DND-41 (cell line): ENCODE results near the gene MTURN.
"Not testable (repeated sequence)": the region's sequence is repeated elsewhere in the genome, so short reads cannot be mapped to it uniquely, and the experiment has no call there.

Experiments used
- ATAC-seq: fragments of 200-7000 bp; cut with Tn5 transposase; 3 replicates; pipeline ENCODE4 v1.9.1; 2021; ENCODE audit warnings: low read depth; ENCODE audit not compliant: insufficient read depth
- DNase-seq: peaks from one replicate; pipeline ENCODE4 v3.0.0-alpha.2; 2020
- H2AFZ ChIP-seq: 2 replicates; pipeline ENCODE4 v1.6.0; 2012; ENCODE audit warnings: low read depth, low read length
- H3K27ac ChIP-seq: 2 replicates; pipeline ENCODE4 v1.5.1; 2012; ENCODE audit warnings: low read length, inconsistent platforms
- H3K27me3 ChIP-seq: fragments of 200-600 bp; sonication (generic); 2 replicates; pipeline ENCODE4 v1.6.0; 2012; ENCODE audit warnings: low read length, mild to moderate bottlenecking, inconsistent platforms; ENCODE audit not compliant: insufficient read depth, poor library complexity
- H3K36me3 ChIP-seq: 2 replicates; pipeline ENCODE4 v1.5.1; 2012; ENCODE audit warnings: low read length, inconsistent platforms; ENCODE audit not compliant: insufficient read depth
- H3K4me1 ChIP-seq: 2 replicates; pipeline ENCODE4 v1.5.1; 2012; ENCODE audit warnings: mild to moderate bottlenecking, low read length; ENCODE audit not compliant: insufficient read depth
- H3K4me2 ChIP-seq: 2 replicates; pipeline ENCODE4 v1.6.0; 2012; ENCODE audit warnings: mild to moderate bottlenecking, moderate library complexity, low read length, inconsistent platforms; ENCODE audit not compliant: insufficient read depth
- H3K4me3 ChIP-seq, 2 experiments: fragments of 200-600 bp in 1 of 2; shearing (Covaris generic) in 1 of 2; 2 replicates each; pipeline ENCODE4 v1.5.1; 2012 to 2016; ENCODE audit warnings: inconsistent platforms in 2 of 2, low read length in 2 of 2, mild to moderate bottlenecking in 2 of 2, low read depth in 1 of 2, moderate library complexity in 1 of 2
- H3K79me2 ChIP-seq: 2 replicates; pipeline ENCODE4 v1.6.0; 2012; ENCODE audit warnings: low read length, inconsistent platforms; ENCODE audit not compliant: insufficient read depth
- H3K9ac ChIP-seq: 2 replicates; pipeline ENCODE4 v1.6.0; 2012; ENCODE audit warnings: low read depth, mild to moderate bottlenecking, inconsistent platforms, low read length, moderate library complexity
- H3K9me3 ChIP-seq: 2 replicates; pipeline ENCODE4 v1.5.1; 2012; ENCODE audit warnings: low read length, moderate library complexity, mild to moderate bottlenecking, inconsistent platforms; ENCODE audit not compliant: insufficient read depth, severe bottlenecking
- H4K20me1 ChIP-seq: 2 replicates; pipeline ENCODE4 v1.6.0; 2012; ENCODE audit warnings: low read length; ENCODE audit not compliant: insufficient read depth
- EZH2 ChIP-seq: IDR thresholded peaks from 3 replicates; pipeline ENCODE4 v1.6.1; 2012; ENCODE audit warnings: borderline replicate concordance, low read depth, mild to moderate bottlenecking, moderate library complexity, low read length, inconsistent platforms; ENCODE audit not compliant: severe bottlenecking
- TF ChIP-seq, protein P1 (sequence below): IDR thresholded peaks from 2 replicates; pipeline ENCODE4 v1.5.1; 2012; ENCODE audit warnings: borderline replicate concordance, low read length, moderate library complexity, mild to moderate bottlenecking; ENCODE audit not compliant: poor library complexity, severe bottlenecking; ENCODE audit errors: extremely low read depth

The MTURN gene

DNA sequence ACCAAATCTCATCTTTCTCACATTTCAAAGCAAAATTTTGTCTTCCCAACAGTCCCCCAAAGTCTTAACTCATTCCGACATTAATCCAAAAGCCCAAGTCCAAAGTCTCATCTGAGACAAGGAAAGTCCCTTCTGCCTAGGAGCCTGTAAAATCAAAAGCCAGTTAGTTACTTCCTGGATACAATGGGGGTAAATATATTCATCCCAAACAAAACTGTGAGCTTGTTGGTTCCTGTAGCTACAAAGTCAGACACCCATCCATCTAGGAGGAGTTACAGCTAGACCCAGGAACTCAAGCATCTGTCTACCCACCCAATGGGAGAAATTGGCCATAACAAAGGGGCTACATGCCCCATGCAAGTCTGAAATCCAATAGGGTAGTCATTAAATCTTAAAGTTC lies 51.9 kb downstream of the MTURN start:
- Histone ChIP-seq H3K9me3 (peaks cover 6% of the 10 kb centered on the region), H3K4me1 (no peaks in the 10 kb centered on the region), H3K4me2 (no peak overlapping the region), H2AFZ (no peak overlapping the region), H3K4me3 (no peak overlapping the region), H3K79me2 (no peaks in the 10 kb centered on the region), H3K27ac (no peak overlapping the region), H3K27me3 (no peaks in the 10 kb centered on the region), H3K9ac (no peak overlapping the region), H4K20me1 (no peaks in the 10 kb centered on the region), H3K36me3 (no peaks in the 10 kb centered on the region)
- DNase-seq, result no peak
- no peak for ATAC-seq
- TF ChIP-seq EZH2, result no peak
- TF ChIP-seq, protein P1, sequence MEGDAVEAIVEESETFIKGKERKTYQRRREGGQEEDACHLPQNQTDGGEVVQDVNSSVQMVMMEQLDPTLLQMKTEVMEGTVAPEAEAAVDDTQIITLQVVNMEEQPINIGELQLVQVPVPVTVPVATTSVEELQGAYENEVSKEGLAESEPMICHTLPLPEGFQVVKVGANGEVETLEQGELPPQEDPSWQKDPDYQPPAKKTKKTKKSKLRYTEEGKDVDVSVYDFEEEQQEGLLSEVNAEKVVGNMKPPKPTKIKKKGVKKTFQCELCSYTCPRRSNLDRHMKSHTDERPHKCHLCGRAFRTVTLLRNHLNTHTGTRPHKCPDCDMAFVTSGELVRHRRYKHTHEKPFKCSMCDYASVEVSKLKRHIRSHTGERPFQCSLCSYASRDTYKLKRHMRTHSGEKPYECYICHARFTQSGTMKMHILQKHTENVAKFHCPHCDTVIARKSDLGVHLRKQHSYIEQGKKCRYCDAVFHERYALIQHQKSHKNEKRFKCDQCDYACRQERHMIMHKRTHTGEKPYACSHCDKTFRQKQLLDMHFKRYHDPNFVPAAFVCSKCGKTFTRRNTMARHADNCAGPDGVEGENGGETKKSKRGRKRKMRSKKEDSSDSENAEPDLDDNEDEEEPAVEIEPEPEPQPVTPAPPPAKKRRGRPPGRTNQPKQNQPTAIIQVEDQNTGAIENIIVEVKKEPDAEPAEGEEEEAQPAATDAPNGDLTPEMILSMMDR, result no peak

DNA sequence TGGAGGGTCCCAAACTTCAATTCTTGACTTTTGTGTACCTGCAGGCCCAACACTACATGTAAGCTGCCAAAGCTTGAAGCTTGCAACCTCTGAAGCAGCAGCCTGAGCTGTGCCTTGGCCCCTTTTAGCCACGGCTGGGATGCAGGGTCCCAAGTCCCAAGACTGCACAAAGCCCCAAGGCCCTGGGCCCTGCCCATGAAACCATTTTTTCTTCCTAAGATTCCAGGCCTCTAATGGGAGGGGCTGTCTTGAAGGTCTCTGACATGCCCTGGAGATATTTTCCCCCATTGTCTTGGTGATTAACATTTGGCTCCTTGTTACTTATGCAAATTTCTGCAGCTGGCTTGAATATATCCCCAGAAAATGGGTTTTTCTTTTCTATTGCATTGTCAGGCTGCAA lies 52.7 kb downstream of the MTURN start:
- Histone ChIP-seq H3K79me2 (no peaks in the 10 kb centered on the region), H3K4me1 (no peaks in the 10 kb centered on the region), H3K4me2 (no peak overlapping the region), H3K9ac (no peak overlapping the region), H3K36me3 (no peaks in the 10 kb centered on the region), H3K27me3 (no peaks in the 10 kb centered on the region), H3K4me3 (no peak overlapping the region), H4K20me1 (no peaks in the 10 kb centered on the region), H3K27ac (no peak overlapping the region), H2AFZ (no peak overlapping the region), H3K9me3 (peaks cover 6% of the 10 kb centered on the region)
- no peak for TF ChIP-seq EZH2
- TF ChIP-seq, protein P1, result no peak
- DNase-seq (no peak), ATAC-seq (no peak)

DNA sequence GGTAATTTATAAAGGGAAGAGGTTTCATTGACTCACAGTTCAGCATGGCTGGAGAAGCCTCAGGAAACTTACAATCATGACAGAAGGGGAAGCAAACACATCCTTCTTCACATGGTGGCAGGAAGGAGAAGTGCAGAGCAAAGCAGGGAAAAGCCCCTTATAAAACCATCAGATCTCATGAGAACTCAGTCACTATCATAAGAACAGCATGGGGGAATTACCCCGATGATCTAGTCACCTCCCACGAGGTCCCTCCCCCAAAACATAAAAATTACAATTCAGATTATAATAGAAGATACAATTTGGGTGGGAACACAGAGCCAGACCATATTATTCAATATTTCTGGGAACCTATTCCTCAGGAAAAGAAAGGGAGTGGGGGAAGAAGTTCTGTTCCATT lies 53.6 kb downstream of the MTURN start:
- H3K9me3 ChIP-seq, H3K9ac ChIP-seq, H3K4me3 ChIP-seq, H2AFZ ChIP-seq, H3K4me2 ChIP-seq, H3K36me3 ChIP-seq, H3K79me2 ChIP-seq, ATAC-seq, H3K27me3 ChIP-seq, H4K20me1 ChIP-seq, H3K4me1 ChIP-seq, DNase-seq, H3K27ac ChIP-seq: not testable (repeated sequence)

DNA sequence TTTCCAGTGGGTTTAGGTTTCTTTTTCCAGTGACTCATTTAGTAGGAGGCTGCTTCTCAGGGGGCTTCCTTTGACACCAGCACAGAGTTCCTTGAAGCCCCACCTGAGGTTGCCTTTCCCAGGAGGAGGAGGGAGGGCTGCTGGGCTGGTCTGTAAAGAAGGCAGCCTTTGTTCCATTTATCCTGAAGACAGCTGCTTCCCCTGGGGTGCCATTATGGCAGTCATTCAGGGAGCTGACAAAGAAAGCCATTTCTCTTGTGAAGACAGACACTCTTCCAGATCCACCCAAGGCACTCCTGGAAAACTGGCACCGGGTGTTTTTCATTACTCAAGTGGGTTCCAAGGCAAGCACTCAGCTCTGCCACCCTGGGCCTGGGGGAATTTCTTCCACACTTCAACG lies 54.0 kb downstream of the MTURN start:
- Histone ChIP-seq H3K4me1 (no peaks in the 10 kb centered on the region), H4K20me1 (no peaks in the 10 kb centered on the region), H3K9ac (no peak overlapping the region), H3K36me3 (no peaks in the 10 kb centered on the region), H3K4me3 (no peak overlapping the region), H3K9me3 (peaks cover 6% of the 10 kb centered on the region), H2AFZ (no peak overlapping the region), H3K79me2 (no peaks in the 10 kb centered on the region), H3K27me3 (no peaks in the 10 kb centered on the region), H3K27ac (no peak overlapping the region), H3K4me2 (no peak overlapping the region)
- TF ChIP-seq EZH2, result no peak
- TF ChIP-seq, protein P1, result no peak
- ATAC-seq (no peak), DNase-seq (no peak)
